H1 (cell line): ENCODE data around the gene TMEM269. TPM values are rescaled to one million over a fixed set of nuclear protein-coding genes. Genes with fewer than 3 reads are reported as not detected.

Experiments used
- CTCF ChIA-PET: fragments of 300-600 bp; sonication (Branson Sonifier 250); formaldehyde crosslinking; loops from one replicate; lab custom pipeline; 2021; ENCODE audit not compliant: partially characterized antibody; lab: Charles Lee
- POLR2A ChIA-PET: fragments of 300-600 bp; sonication (Branson Sonifier 250); formaldehyde crosslinking; loops from one replicate; lab custom pipeline; 2021; ENCODE audit warnings: inconsistent platforms; ENCODE audit not compliant: partially characterized antibody; lab: Charles Lee
- DNase-seq, 2 experiments: peaks; one replicate each; pipeline versions ENCODE4 v3.0.0 to v3.0.0-alpha.2; 2010 to 2022; ENCODE audit warnings: low spot score in 2 of 2, low read depth in 1 of 2, mixed read lengths in 1 of 2
- FAIRE-seq: peaks from 2 replicates; lab custom pipeline; 2011; peaks lifted over from hg19 to GRCh38; lab: Jason Lieb, UNC
- H2AFZ ChIP-seq: 2 replicates; pipeline ENCODE4 v1.8.1; 2012; ENCODE audit warnings: low read length, inconsistent platforms
- H2AK5ac ChIP-seq: 2 replicates; pipeline ENCODE4 v1.6.1; 2013; ENCODE audit warnings: low read depth, low read length
- H2BK120ac ChIP-seq: replicated peaks from 2 replicates; pipeline ENCODE3; 2013; ENCODE audit warnings: low read depth, low read length, inconsistent platforms
- H2BK12ac ChIP-seq: 2 replicates; pipeline ENCODE4 v1.6.1; 2013; ENCODE audit warnings: low read depth, low read length
- H2BK15ac ChIP-seq: 2 replicates; pipeline ENCODE4 v1.6.1; 2013; ENCODE audit warnings: low read length
- H2BK20ac ChIP-seq: 2 replicates; pipeline ENCODE4 v1.6.1; 2013; ENCODE audit warnings: low read length
- H2BK5ac ChIP-seq: 2 replicates; pipeline ENCODE4 v1.6.1; 2013; ENCODE audit warnings: low read depth, low read length
- H3K14ac ChIP-seq: 2 replicates; pipeline ENCODE4 v1.6.1; 2013; ENCODE audit warnings: inconsistent platforms; ENCODE audit not compliant: insufficient read length
- H3K18ac ChIP-seq: 2 replicates; pipeline ENCODE4 v1.6.1; 2013; ENCODE audit warnings: low read length; ENCODE audit errors: extremely low read depth
- H3K23ac ChIP-seq: 2 replicates; pipeline ENCODE4 v1.6.1; 2013; ENCODE audit warnings: inconsistent platforms; ENCODE audit not compliant: insufficient read length
- H3K23me2 ChIP-seq: 2 replicates; pipeline ENCODE4 v1.6.1; 2013; ENCODE audit warnings: low read depth, low read length
- H3K27ac ChIP-seq: 2 replicates; pipeline ENCODE4 v1.6.1; 2011; ENCODE audit warnings: low read depth, low read length, inconsistent platforms
- H3K27me3 ChIP-seq, 4 experiments: replicated peaks in 1 of 4; 1 replicate in 1 of 4; 2 replicates in 3 of 4; pipeline versions ENCODE4 v1.6.1 to v1.8.1; 2011 to 2013; ENCODE audit warnings: low read length in 3 of 4, mild to moderate bottlenecking in 3 of 4, inconsistent platforms in 2 of 4, mixed read lengths in 2 of 4, moderate library complexity in 1 of 4; ENCODE audit not compliant: control insufficient read depth in 3 of 4, insufficient read depth in 3 of 4; ENCODE audit errors: extremely low read depth in 1 of 4
- H3K36me3 ChIP-seq, 4 experiments: 2 replicates each; pipeline versions ENCODE4 v1.6.1 to v1.8.1; 2011 to 2013; ENCODE audit warnings: mild to moderate bottlenecking in 4 of 4, low read length in 3 of 4, moderate library complexity in 2 of 4, control low read depth in 1 of 4, inconsistent platforms in 1 of 4; ENCODE audit not compliant: insufficient read depth in 4 of 4, control insufficient read depth in 2 of 4
- H3K4ac ChIP-seq: replicated peaks from 2 replicates; pipeline ENCODE3; 2013; ENCODE audit warnings: low read length, low read depth, mixed read lengths, inconsistent platforms; ENCODE audit not compliant: insufficient read length
- H3K4me1 ChIP-seq, 4 experiments: replicated peaks in 1 of 4; 1 replicate in 1 of 4; 2 replicates in 3 of 4; pipeline versions ENCODE4 v1.6.1 to v1.8.1; 2011 to 2013; ENCODE audit warnings: low read length in 3 of 4, inconsistent platforms in 2 of 4, mixed read lengths in 1 of 4; ENCODE audit not compliant: insufficient read depth in 4 of 4, control insufficient read depth in 3 of 4
- H3K4me2 ChIP-seq, 2 experiments: 2 replicates each; pipeline versions ENCODE4 v1.6.1 to v1.8.1; 2011 to 2013; ENCODE audit warnings: low read depth in 2 of 2, low read length in 2 of 2, control low read depth in 1 of 2, inconsistent platforms in 1 of 2, mild to moderate bottlenecking in 1 of 2; ENCODE audit not compliant: insufficient read depth in 1 of 2
- H3K4me3 ChIP-seq, 4 experiments: fragments of 200-600, 300-600 bp in 1 of 4; sonication (generic), shearing (Covaris generic), sonication (Bioruptor Twin) in 1 of 4; 2 replicates each; pipeline versions ENCODE4 v1.5.1 to v1.8.1; 2011 to 2016; ENCODE audit warnings: low read length in 4 of 4, low read depth in 3 of 4, control low read depth in 2 of 4, inconsistent platforms in 2 of 4, mild to moderate bottlenecking in 2 of 4, mixed read lengths in 1 of 4, moderate library complexity in 1 of 4; ENCODE audit not compliant: insufficient read depth in 2 of 4; ENCODE audit errors: extremely low read depth in 1 of 4
- H3K56ac ChIP-seq: replicated peaks from 2 replicates; pipeline ENCODE3; 2013; ENCODE audit warnings: low read depth, mild to moderate bottlenecking, mixed read lengths, low read length, inconsistent platforms; ENCODE audit not compliant: insufficient read length
- H3K79me1 ChIP-seq: 2 replicates; pipeline ENCODE4 v1.6.1; 2013; ENCODE audit warnings: low read depth, low read length, control low read depth
- H3K79me2 ChIP-seq, 2 experiments: 2 replicates each; pipeline versions ENCODE4 v1.6.1 to v1.8.1; 2012 to 2013; ENCODE audit warnings: low read length in 2 of 2, mild to moderate bottlenecking in 2 of 2, inconsistent platforms in 1 of 2; ENCODE audit not compliant: insufficient read depth in 2 of 2, control insufficient read depth in 1 of 2
- H3K9ac ChIP-seq, 4 experiments: replicated peaks in 1 of 4; 1 replicate in 1 of 4; 2 replicates in 3 of 4; pipeline versions ENCODE4 v1.6.1 to v1.8.1; 2011 to 2013; ENCODE audit warnings: low read depth in 3 of 4, low read length in 3 of 4, control low read depth in 2 of 4, mild to moderate bottlenecking in 2 of 4, moderate library complexity in 2 of 4, inconsistent platforms in 1 of 4; ENCODE audit errors: extremely low read depth in 1 of 4
- H3K9me3 ChIP-seq, 2 experiments: 2 replicates each; pipeline versions ENCODE4 v1.6.1 to v1.8.1; 2012 to 2013; ENCODE audit warnings: mild to moderate bottlenecking in 2 of 2, moderate library complexity in 2 of 2, control low read depth in 1 of 2, inconsistent platforms in 1 of 2, low read depth in 1 of 2, low read length in 1 of 2, mixed read lengths in 1 of 2; ENCODE audit not compliant: insufficient read depth in 2 of 2
- H4K20me1 ChIP-seq, 2 experiments: replicated peaks in 1 of 2; 2 replicates each; pipeline versions ENCODE3 to v1.8.1; 2011 to 2013; ENCODE audit warnings: inconsistent platforms in 2 of 2, low read length in 2 of 2, mild to moderate bottlenecking in 1 of 2; ENCODE audit not compliant: insufficient read depth in 2 of 2, control insufficient read depth in 1 of 2
- H4K5ac ChIP-seq: 2 replicates; pipeline ENCODE4 v1.6.1; 2013; ENCODE audit warnings: low read length, low read depth, mixed read lengths, inconsistent platforms; ENCODE audit not compliant: insufficient read length
- H4K8ac ChIP-seq: 2 replicates; pipeline ENCODE4 v1.8.0; 2013; ENCODE audit warnings: mild to moderate bottlenecking, moderate library complexity, low read length, inconsistent platforms; ENCODE audit not compliant: insufficient read depth; ENCODE audit errors: extremely low read depth
- H4K91ac ChIP-seq: replicated peaks from 2 replicates; pipeline ENCODE3; 2013; ENCODE audit warnings: low read length, mixed read lengths, inconsistent platforms; ENCODE audit not compliant: insufficient read length
- RAD21 ChIP-seq, 2 experiments: IDR thresholded peaks in 1 of 2; conservative IDR thresholded peaks in 1 of 2; 2 replicates each; pipeline ENCODE4 v1.6.1; 2011; ENCODE audit warnings: low read depth in 2 of 2, low read length in 2 of 2, improper control_type of control experiment in 1 of 2, inconsistent platforms in 1 of 2, mild to moderate bottlenecking in 1 of 2, moderate library complexity in 1 of 2
- RNF2 ChIP-seq: fragments of 200-900, 300-1000 bp; sonication (generic); IDR thresholded peaks from 2 replicates; pipeline ENCODE4 v1.7.1; 2016; ENCODE audit warnings: borderline replicate concordance, low read depth, mild to moderate bottlenecking, antibody characterized with exemption, low read length; ENCODE audit not compliant: poor library complexity, severe bottlenecking; ENCODE audit errors: missing control alignments
- SP1 ChIP-seq: IDR thresholded peaks from 2 replicates; pipeline ENCODE4 v1.6.1; 2011; ENCODE audit warnings: low read depth, low read length
- WGBS, 2 experiments: shearing (Covaris generic) in 1 of 2; methylation state at CpG; one replicate each; pipeline versions ENCODE4 v1.1.6 to v1.1.7; 2013 to 2015; ENCODE audit warnings: low lambda C conversion rate in 2 of 2, mixed read lengths in 2 of 2, inconsistent platforms in 1 of 2, low coverage in 1 of 2, missing lambda C conversion rate in 1 of 2; ENCODE audit not compliant: insufficient replicate concordance in 2 of 2, insufficient coverage in 1 of 2, insufficient read length in 1 of 2; ENCODE audit errors: extremely low coverage in 1 of 2, missing lambda C conversion rate in 1 of 2; 5-methylcytosine and 5-hydroxymethylcytosine counted together
- polyA plus RNA-seq, 7 experiments: library from polyadenylated mRNA; depleted of rRNA in 3 of 7; stranded (reverse) in 5 of 7; unstranded in 2 of 7; fragments of >200 nt in 5 of 7; fragments of 200-250 nt in 2 of 7; gene quantifications; 1 replicate in 5 of 7; 2 replicates in 1 of 7; 4 replicates in 1 of 7; pipeline versions ENCODE4 v1.2.1 to v1.2.3, GENCODE V29; 2011 to 2013; ENCODE audit warnings: missing spikeins in 2 of 7, mixed read lengths in 2 of 7
- total RNA-seq: library from RNA; stranded (reverse); fragmentation: NEBNext Ultra II Directional; extraction: Animal tissue kit (Norgen Biotek cat#: 25700); gene quantifications from 2 replicates; pipeline ENCODE4 v1.2.1, GENCODE V29; 2021

Gene TMEM269
- total and polyA plus RNA-seq, 2 of the 8 experiments (the other 6 are each of a cell fraction or from before 2014, with no cell fraction given): 0.14 to 0.35 TPM

- H3K27me3 ChIP-seq: no peaks in the 10 kb centered on the region
- WGBS, 2 experiments: 2% methylated on average over 50 of the region's 50 CpGs; no CpG with 5 or more reads in 1 of the 2 experiments
- H3K79me1 ChIP-seq: peaks cover 10% of the 10 kb centered on the region
- peak; percentile 84 to 86 for DNase-seq
- H3K14ac ChIP-seq: no peak within 1 kb of the TSS
- H3K23me2 ChIP-seq: peaks cover 12% of the 10 kb centered on the region
- peak within 1 kb of the TSS; percentile 54 for H4K5ac ChIP-seq
- no peak within 1 kb of the TSS for H2BK12ac ChIP-seq
- peak within 1 kb of the TSS; percentile 88 to 100 for H3K4me2 ChIP-seq
- H2AK5ac ChIP-seq: no peak within 1 kb of the TSS; the same call in 1 of the 2 replicates
- H4K20me1 ChIP-seq: peaks cover 0 to 6% of the 10 kb centered on the region in 2 experiments
- H3K4me1 ChIP-seq: peaks cover 2 to 9% (median 5%) of the 10 kb centered on the region in 4 experiments; a peak in 6 of 7 replicates
- H3K27ac ChIP-seq: peak within 1 kb of the TSS; percentile 60; the same call in 1 of the 2 replicates
- H3K9me3 ChIP-seq: peaks cover 0 to 7% of the 10 kb centered on the region in 2 experiments; a peak in 2 of 4 replicates
- peaks cover 4 to 24% (median 16%) of the 10 kb centered on the region in 4 experiments; a peak in 6 of 8 replicates for H3K36me3 ChIP-seq
- ChIA-PET CTCF (interaction anchor here (0.6 to 5.0 kb wide), 21 partner anchors 8 to 245 kb away, joined by 3 to 30 read pairs (median 3); partner anchors contain the start of genes C1orf50, ERMAP and P3H1), POLR2A (interaction anchor here (0.6 to 3.6 kb wide), 20 partner anchors 8 to 274 kb away, joined by 3 to 21 read pairs (median 5); partner anchors contain the start of genes ERMAP, P3H1, PPIH and SVBP)
- H3K23ac ChIP-seq: no peak within 1 kb of the TSS
- H3K18ac ChIP-seq: peak within 1 kb of the TSS; percentile 2; the same call in 1 of the 2 replicates
- peak within 1 kb of the TSS; percentile 71 to 87 (median 77) for H3K9ac ChIP-seq
- no peak within 1 kb of the TSS for H2BK120ac ChIP-seq
- H2BK20ac ChIP-seq: no peak within 1 kb of the TSS
- H3K4me3 ChIP-seq: peak within 1 kb of the TSS; percentile 79 to 82 (median 81)
- peak within 1 kb of the TSS; percentile 45 for H2AFZ ChIP-seq
- H2BK15ac ChIP-seq: peak within 1 kb of the TSS; percentile 24; the same call in 1 of the 2 replicates
- H4K8ac ChIP-seq: peak within 1 kb of the TSS; percentile 88; the same call in 1 of the 2 replicates
- H2BK5ac ChIP-seq: peak within 1 kb of the TSS; percentile 54; the same call in 1 of the 2 replicates
- H4K91ac ChIP-seq: no peak within 1 kb of the TSS
- peak within 1 kb of the TSS; percentile 83 for H3K56ac ChIP-seq
- FAIRE-seq: peak; percentile 95
- H3K79me2 ChIP-seq: peaks cover 11 to 22% of the 10 kb centered on the region in 2 experiments; a peak in 3 of 4 replicates
- H3K4ac ChIP-seq: peak within 1 kb of the TSS; percentile 82
- TF ChIP-seq SP1 (peak; percentile 100), RAD21 (IDR thresholded peaks at IDR 0.05 in 1 of 2, conservative IDR thresholded peaks at IDR 0.05 in 1 of 2; ENCODE audit: low read depth in 2 of 2, low read length in 2 of 2) (no peak), RNF2 (no peak)
Observed at GRCh38 chr1:42846257-42847110, 61.7 kb downstream of the TMEM269 start, which contains the start of gene ZNF691. ZNF691 (plus strand) TSS chr1:42846613; CDS start chr1:42849659, 3,046 bp downstream.
